CMK (cell line): ENCODE data around the gene DENND1A.

Experiments
- DNase-seq: peaks from one replicate; pipeline ENCODE4 v3.0.0-alpha.2; 2010; ENCODE audit warnings: low read depth

DENND1A gene

DNA sequence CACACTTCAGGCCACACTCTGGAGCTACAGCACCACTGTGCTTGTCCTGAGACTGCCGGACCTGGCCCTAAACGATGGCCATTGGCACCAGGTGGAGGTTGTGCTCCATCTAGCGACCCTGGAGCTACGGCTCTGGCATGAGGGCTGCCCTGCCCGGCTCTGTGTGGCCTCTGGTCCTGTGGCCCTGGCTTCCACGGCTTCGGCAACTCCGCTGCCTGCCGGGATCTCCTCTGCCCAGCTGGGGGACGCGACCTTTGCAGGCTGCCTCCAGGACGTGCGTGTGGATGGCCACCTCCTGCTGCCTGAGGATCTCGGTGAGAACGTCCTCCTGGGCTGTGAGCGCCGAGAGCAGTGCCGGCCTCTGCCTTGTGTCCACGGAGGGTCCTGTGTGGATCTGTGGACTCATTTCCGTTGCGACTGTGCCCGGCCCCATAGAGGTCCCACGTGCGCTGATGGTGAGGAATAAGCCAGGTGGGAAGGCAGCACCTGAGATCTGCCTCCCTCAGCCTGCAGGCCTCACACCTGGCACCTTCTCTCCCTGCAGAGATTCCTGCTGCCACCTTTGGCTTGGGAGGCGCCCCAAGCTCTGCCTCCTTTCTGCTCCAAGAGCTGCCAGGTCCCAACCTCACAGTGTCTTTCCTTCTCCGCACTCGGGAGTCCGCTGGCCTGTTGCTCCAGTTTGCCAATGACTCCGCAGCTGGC lies 559.2 kb downstream of the DENND1A start:
- no peak for DNase-seq

DNA sequence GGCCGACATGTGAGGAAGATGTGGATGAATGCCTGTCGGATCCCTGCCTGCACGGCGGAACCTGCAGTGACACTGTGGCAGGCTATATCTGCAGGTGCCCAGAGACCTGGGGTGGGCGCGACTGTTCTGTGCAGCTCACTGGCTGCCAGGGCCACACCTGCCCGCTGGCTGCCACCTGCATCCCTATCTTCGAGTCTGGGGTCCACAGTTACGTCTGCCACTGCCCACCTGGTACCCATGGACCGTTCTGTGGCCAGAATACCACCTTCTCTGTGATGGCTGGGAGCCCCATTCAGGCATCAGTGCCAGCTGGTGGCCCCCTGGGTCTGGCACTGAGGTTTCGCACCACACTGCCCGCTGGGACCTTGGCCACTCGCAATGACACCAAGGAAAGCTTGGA lies 559.8 kb downstream of the DENND1A start:
- DNase-seq: no peak

- DNase-seq: no peak
These were observed 560.6 kb downstream of the DENND1A start for GRCh38 chr9:123369296-123369695.

DNA sequence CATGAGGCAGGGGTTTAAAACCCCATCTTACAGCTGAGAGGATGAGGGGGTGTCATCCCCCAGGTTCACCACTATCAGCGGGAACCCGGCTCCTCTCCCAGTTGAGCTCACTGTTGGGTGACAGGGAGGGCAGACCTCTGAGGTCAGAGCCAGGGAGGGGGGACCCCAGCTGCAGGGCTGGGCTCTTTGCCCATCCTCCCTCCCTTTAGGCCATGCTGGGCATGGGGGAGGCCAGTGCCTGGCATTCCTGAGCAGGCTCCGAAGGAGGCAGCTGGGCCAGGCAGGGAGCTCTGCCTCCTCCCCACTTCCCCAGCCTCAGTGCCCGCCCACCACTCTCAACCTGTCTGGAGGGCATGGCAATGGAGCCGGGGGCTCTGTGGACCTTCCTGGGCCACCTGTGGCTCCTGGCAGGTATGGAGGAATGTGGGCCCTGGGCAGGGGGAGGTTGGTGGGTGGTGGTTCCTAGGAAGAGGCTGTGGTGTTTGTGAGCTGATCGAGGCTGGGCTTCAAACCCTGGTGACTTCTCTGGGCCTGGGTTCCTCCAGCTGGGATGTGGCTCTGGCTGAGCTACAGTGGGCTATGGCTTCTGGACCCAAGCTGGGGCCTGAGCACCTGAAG lies 561.3 kb downstream of the DENND1A start:
- DNase-seq: no peak

DNA sequence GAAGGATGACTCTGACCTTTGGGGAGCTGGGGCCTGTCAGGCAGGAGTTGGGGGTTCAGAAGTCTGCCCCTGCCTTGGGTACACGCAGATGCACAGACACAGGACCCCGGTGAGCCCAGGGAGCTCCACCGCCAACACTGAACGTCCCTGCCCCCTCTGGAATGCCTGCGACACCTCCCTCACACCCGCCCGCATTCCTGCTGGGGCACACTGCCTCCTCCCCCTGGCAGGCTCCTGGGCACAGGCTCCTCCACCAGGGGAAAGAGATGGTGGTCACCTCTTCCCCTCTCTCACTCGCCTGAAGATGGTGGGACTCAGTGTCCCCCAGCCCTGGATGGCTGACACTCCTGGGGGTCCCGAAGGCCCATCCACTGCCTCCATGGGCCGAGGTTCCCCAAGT lies 561.9 kb downstream of the DENND1A start:
- DNase-seq: no peak

- no peak for DNase-seq
These were observed 563.9 kb downstream of the DENND1A start for GRCh38 chr9:123365881-123366528.

- no peak for DNase-seq
These were observed 564.5 kb downstream of the DENND1A start for GRCh38 chr9:123365287-123365880.

GRCh38 chr9:123364241-123364824 lies 565.6 kb downstream of the DENND1A start:
- DNase-seq: no peak

DNA sequence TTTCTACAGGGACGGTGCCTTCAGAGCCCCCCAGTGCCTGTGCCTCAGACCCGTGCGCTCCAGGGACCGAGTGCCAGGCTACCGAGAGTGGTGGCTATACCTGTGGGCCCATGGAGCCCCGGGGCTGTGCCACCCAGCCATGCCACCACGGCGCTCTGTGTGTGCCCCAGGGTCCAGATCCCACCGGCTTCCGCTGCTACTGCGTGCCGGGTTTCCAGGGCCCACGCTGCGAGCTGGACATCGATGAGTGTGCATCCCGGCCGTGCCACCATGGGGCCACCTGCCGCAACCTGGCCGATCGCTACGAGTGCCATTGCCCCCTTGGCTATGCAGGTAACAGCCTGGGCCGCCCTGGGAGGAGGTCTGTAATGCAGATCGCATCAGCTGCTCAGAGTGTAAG lies 567.1 kb downstream of the DENND1A start:
- DNase-seq: no peak

DNA sequence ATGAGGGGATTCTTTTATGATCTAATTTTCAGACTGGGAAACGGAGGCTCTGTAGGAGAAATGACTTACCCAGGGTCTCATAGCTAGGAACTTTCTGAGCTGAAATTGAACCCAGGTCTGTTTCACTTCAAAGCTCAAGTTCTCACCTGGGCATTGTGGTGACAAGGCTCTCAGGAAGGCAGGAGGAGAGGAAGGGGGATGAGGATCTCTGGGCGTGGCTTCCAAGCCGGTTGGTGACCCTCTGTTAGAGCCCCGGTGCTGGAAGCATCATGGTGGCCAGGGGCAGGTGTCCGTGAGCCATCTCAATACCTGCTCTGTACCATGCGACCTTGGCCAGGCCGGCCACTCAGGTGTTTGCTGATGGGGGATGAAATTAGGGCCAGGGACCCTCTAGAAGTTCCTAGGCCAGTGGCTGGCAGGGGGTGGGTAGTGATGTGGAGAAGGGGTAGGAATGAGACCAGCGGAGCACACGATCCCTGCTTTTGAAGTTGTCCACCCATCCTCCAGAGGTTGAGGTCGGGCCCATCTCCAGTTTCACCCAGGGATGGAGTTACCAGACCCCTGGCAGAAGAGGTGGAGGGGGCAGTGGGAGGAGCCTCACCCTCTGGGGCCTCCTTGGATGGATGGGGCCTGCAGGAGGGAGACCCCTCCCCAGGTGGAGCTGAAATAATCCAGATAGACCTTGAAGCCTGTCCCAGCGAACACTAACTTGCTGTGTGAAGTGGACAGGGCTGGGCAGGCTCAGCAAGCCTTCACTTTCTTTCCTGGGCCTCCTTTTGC lies 568.0 kb downstream of the DENND1A start:
- DNase-seq: no peak

DNA sequence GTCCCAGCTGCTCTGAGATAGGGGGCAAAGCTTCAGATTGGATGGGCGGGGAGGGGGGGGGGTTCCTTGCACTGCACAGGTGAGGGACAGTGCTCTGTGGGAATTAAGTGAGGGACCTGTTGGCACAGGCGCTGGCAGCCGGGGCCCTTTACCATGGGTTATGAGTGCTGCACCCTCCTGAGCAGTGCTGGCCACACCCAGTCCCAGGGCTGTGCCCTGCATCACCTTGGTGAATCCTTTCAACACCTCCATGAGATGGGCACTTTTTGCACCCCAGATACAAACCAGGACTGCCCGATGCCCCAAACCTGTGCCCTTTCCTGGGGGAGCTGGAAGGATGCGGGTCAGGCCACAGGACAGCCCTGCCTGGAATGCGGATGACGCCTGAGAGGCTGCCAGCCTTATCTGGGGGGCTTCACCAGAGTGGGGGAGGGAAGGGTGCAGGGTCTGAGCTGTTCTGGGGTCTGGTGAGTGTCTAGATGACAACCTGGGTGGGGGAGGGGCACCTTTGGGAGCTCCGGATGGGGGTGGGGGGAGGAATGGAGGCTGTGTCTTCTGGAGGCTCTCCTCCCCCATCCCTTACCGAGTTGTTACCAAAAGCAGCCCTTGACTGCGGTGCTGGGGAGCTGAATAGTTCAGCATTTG lies 568.7 kb downstream of the DENND1A start:
- no peak for DNase-seq

DNA sequence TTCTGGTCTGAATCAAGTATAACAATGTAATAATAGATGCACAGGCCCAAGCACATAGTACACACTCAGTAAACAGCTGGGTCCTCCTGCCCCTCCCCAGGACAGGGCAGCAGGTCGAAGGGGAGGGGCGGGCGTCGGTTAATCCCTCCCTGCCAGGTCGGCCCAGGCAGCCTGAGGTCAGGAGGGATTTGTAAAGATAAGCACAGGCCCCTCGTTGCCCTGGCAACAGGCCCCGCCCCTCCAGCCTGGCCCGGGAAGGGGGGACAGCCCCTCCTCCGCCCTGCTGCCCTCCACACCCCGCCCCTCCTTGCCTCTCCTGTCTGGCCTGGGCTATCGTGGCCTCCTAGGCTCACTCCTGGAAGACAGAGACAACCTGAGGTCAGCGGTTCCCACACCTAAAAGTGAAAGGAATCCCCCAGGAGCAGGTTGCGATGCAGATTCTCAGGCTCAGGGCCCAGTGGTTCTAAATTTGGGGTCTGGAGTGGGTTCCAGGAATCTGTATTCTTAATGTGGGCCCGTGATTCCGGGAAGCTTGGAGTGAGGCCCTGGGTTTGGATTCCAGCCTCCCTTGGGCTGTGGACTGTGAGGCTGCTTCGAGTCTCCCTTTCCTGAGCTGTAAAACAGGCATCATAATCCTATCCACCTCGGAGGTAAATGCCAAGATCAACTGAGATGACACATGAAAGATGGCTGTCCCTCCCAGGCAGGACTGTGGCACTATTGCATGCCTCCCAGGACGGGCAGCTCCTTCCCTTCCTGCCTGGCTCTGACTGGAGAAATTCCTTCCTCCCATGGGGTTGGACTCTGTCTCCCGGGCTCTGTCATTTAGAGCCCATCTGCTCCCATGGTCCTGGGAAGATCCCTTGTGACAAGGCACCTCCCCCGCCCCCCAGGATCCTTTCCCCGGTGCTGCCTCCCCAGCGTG lies 569.5 kb downstream of the DENND1A start:
- peak; percentile 86 for DNase-seq

- DNase-seq: no peak
These were observed 570.4 kb downstream of the DENND1A start for GRCh38 chr9:123359546-123359945.

GRCh38 chr9:123359106-123359505 lies 570.8 kb downstream of the DENND1A start:
- no peak for DNase-seq

DNA sequence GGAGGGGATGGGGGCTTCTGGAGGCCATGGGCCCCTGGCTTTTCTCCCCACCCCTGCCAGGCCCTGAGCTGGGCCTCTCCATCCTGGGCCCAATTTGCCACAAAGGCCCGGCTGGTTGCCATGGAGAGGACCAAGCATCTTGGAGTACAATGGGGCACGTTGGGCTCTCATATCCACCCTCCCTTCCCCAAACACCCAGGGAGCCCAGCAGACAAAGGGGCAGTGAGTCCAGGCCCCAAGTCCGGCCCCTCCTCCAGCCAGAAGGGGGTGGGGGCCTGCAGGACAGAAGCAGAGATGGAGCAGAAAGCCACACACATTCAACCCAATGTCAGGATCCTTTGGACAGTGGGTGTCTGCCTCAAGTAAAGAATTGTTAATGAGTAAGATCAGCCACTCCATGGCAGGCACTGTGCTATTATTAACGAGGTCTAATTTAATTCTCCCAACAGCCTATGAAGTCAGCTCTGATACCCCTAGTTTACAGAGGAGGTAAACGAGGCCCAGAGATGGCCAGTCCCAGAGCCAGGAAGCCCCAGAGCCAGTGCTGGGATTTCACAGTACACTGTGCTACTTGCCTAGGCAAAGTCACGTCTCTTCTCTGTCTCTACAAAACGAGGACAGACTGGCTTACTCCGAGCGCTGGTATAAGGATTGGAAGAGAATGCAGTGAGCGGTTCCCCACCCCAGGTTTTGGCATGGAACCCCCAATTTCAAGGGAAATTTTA lies 571.6 kb downstream of the DENND1A start:
- DNase-seq: no peak

DNA sequence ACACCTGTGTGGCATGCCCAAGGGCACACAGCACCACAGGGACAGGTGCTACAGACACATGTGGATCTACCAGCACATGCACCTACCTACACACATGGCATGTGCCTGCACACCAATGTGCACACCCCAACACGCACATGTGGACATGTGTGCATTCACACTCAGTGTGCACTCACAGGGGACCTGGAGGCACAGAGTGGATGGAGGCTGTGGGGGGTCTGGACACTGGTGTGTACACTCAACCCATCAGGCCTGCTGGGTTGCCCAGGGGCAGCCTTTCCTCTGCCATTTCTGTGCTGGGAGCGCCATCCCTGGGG lies 572.2 kb downstream of the DENND1A start:
- no peak for DNase-seq

GRCh38 chr9:123356851-123357742 lies 572.8 kb downstream of the DENND1A start:
- no peak for DNase-seq

DNA sequence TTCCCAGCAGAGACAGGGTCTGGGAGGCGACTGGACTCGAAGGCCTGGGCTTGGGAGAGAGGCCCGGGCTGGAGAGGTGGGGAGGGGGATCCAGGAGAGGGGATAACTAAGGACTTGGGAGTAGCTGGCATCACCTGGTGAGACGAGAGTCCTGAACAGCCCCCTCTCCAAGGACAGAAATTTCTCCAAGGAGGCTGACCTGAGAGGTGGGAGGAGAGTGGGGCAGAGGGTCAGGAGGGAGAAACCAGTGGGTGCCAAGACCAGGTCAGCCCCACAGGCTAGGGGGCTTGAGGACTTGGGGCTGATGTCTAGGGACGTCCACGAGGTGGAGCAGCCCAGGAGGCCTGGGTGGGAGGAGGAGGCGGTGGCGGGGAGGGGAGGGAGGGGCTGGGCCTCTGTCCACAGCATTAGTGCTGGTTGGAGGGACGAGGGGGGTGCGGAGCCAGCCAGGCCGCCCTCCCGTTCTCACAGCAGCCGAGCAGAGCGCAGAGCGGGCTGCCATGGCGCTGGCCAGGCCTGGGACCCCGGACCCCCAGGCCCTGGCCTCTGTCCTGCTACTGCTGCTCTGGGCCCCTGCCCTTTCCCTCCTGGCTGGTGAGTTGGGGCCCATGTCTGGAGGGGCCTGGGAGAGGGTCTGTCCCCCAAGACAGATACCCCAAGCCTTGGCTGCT lies 574.0 kb downstream of the DENND1A start, which contains the start of gene CRB2:
Gene CRB2, plus strand, starts transcription at position 437 of the 671 bp plus-strand sequence. Its CDS starts 64 bp downstream, at position 501.
- DNase-seq: no peak
